ENCODE measurements around the gene GPN2. TPM values are rescaled to one million over a fixed set of nuclear protein-coding genes. Genes with fewer than 3 reads are reported as not detected.

GPN2 gene
- total RNA-seq (45.5 TPM), polyA plus RNA-seq (10 to 100 TPM; 12.1 to 32.1 (median 20.5) TPM)

DNA sequence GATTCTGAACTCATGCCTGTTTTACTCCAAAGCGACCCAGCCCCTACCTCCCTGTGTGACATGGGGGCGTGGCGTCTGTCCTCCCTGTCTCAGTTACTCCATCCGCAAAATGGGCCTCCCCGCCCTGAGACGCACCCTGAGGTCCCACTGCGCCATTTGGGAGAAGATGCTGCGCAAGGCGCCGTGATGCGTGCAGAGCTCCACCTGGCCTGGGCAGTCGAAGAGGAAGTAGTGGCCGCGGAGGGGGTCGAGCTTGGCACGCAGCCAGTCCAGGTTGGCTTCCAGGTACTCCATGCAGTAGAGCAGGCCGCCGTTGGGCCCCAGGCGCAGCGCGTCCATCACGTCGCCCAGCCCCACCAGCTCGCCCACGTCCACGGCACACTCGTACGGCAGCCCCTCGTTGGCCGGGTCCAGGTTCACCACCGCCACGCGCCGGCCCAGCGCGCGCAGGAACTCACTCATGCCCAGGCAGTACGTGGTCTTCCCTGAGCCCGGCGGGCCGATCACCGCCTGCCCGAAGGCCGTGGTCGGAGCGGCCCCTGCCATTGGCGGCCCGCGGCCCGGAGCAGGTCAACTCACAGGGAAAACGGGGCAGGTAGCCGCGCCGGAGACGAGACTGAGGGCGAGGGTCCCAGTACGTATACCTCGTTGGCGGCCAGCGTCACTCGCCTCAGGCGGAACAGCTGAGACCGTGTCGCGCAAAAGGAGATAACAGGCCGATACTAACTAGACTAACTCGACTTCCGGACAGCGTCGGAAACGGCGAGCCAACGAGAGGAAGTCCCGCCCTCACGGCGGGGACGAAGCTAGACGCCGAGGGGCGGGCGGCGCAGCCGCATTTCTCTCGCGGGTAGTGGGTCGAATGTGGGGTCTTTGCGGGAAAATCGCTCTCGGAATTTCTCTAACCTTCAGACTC lies at the start of gene GPN2:
Gene GPN2 (minus strand): TSS at position 733 of the 916 bp plus-strand sequence. CDS start 187 bp downstream, at position 546.
- peak; percentile 92 to 94 for ATAC-seq (ENCODE audit: low read depth in 2 of 2)
- peaks cover 53% of the 10 kb centered on the region for H3K36me3 ChIP-seq (ENCODE audit: control insufficient read depth, insufficient read depth, low read length)

DNA sequence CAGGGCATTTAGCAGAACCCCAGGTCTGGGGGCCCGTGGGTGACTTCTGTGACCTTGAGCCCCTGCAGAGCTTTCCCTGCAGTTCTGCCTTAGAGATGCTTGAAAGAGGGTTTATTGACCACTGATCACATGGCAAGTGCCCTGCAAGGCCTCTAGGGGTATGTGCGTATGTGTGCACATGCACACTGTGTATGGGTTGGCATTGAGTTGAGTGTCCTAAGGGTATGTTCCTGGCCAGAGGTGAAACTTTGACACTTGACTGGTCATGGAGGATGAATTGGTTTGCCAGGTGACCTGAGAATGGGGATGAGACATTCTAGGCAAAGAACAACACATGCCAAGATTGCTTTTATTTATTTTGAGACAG lies 48.6 kb upstream of the GPN2 start:
- no peaks in the 10 kb centered on the region for H3K9me3 Mint-ChIP-seq
- Histone ChIP-seq H3K4me3 (ENCODE audit: low read depth, low read length) (no peak overlapping the region), H3K27ac (ENCODE audit: insufficient read depth, low read length, poor library complexity, severe bottlenecking) (no peak overlapping the region), H3K4me1 (ENCODE audit: control insufficient read depth, insufficient read depth, low read length, poor library complexity, severe bottlenecking) (no peaks in the 10 kb centered on the region), H3K9me3 (ENCODE audit: control insufficient read depth in 2 of 2, low read length in 2 of 2) (no peaks in the 10 kb centered on the region), H3K36me3 (ENCODE audit: control insufficient read depth, insufficient read depth, low read length) (peaks cover 39% of the 10 kb centered on the region), H3K27me3 (ENCODE audit: control insufficient read depth, insufficient read depth, low read length) (no peaks in the 10 kb centered on the region)
- peaks cover 27% of the 10 kb centered on the region for H3K36me3 Mint-ChIP-seq
- no peaks in the 10 kb centered on the region for H3K27me3 Mint-ChIP-seq
- H3K27ac Mint-ChIP-seq: peak overlapping the region in 1 of 3 donors; percentile 23
- no peak overlapping the region for H3K4me3 Mint-ChIP-seq
- no peak for ATAC-seq (ENCODE audit: low read depth in 2 of 2)
- H3K4me1 Mint-ChIP-seq: peaks cover 0 to 6% (median 2%) of the 10 kb centered on the region in 4 donors
- no peak for DNase-seq

More for the DNA sequence above, at the start of gene GPN2:
- H3K4me1 Mint-ChIP-seq: peaks cover 9 to 41% (median 16%) of the 10 kb centered on the region in 4 donors
- peak within 1 kb of the TSS; percentile 86 for H3K27ac ChIP-seq (ENCODE audit: insufficient read depth, low read length, poor library complexity, severe bottlenecking)
- H3K4me3 ChIP-seq (ENCODE audit: low read depth, low read length): peak within 1 kb of the TSS; percentile 90
- H3K27ac Mint-ChIP-seq: peak within 1 kb of the TSS; percentile 90 to 97 (median 95)
- peak within 1 kb of the TSS; percentile 94 to 99 (median 97) for H3K4me3 Mint-ChIP-seq
- H3K27me3 ChIP-seq (ENCODE audit: control insufficient read depth, insufficient read depth, low read length): no peaks in the 10 kb centered on the region
- H3K9me3 Mint-ChIP-seq: no peaks in the 10 kb centered on the region
- peak; percentile 75 to 90 (median 78) for DNase-seq
- no peaks in the 10 kb centered on the region for H3K9me3 ChIP-seq (ENCODE audit: control insufficient read depth in 2 of 2, low read length in 2 of 2)
- no peaks in the 10 kb centered on the region for H3K27me3 Mint-ChIP-seq
- peaks cover 20% of the 10 kb centered on the region for H3K4me1 ChIP-seq (ENCODE audit: control insufficient read depth, insufficient read depth, low read length, poor library complexity, severe bottlenecking)
- H3K36me3 Mint-ChIP-seq: peaks cover 31% of the 10 kb centered on the region

DNA sequence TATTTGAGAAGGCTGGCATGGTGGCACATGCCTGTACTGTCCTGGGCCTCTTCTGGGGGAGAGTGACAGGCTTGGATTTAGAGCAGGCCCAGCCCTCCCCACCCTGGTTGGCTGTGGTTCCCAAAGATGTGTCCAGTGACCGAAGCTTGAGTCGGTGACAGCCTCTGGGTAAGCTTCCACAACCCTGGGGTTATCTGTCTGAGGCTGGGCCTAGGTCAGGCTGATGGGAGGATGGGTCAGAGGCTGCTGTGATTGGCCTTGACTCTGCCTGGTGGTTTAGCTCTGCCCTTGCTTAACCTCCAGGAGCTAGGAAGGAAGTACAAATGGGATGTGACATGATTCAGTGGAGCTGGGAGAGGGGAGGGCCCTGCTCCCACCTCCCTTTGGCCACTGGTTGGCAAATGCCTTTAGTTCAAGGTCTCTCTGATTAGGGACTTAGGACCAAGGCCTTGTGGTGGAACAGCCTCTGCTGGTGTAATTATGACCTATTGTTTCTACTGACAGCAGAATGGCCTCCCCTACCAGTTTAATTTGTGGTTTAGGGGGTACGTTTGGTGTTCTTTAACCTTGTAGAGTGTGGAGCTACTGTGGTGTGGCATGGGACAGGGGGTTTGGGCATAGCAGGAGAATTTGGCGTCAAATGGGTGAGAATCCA lies 48.0 kb upstream of the GPN2 start:
- Mint-ChIP-seq H3K9me3 (no peaks in the 10 kb centered on the region), H3K4me3 (no peak overlapping the region), H3K36me3 (peaks cover 24% of the 10 kb centered on the region), H3K4me1 (peaks cover 0 to 8% (median 3%) of the 10 kb centered on the region in 4 donors), H3K27me3 (no peaks in the 10 kb centered on the region), H3K27ac (peak overlapping the region in 2 of 3 donors; percentile 9 to 23)
- peaks cover 33% of the 10 kb centered on the region for H3K36me3 ChIP-seq (ENCODE audit: control insufficient read depth, insufficient read depth, low read length)
- H3K9me3 ChIP-seq (ENCODE audit: control insufficient read depth in 2 of 2, low read length in 2 of 2): no peaks in the 10 kb centered on the region
- ATAC-seq (ENCODE audit: low read depth in 2 of 2): no peak
- no peak for DNase-seq
- H3K27me3 ChIP-seq (ENCODE audit: control insufficient read depth, insufficient read depth, low read length): no peaks in the 10 kb centered on the region
- no peaks in the 10 kb centered on the region for H3K4me1 ChIP-seq (ENCODE audit: control insufficient read depth, insufficient read depth, low read length, poor library complexity, severe bottlenecking)
- H3K27ac ChIP-seq (ENCODE audit: insufficient read depth, low read length, poor library complexity, severe bottlenecking): no peak overlapping the region
- no peak overlapping the region for H3K4me3 ChIP-seq (ENCODE audit: low read depth, low read length)

DNA sequence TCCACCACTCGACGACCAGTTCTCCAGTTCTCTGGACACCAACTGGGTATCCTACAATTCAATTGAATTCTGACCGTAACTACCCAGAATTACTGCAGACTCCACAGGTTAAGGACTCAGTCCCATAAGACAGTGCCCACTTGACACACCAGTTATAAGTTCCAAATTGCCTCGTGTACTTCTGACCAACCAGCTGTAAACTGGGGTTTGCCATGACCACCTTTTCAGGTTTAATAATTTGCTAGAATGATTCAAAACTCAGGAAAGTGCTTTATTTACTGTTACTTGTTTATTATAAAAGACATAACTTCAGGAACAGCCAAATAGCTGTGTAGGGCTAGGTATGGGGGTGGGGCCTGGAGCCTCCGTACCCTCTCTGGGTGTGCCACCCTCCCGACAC lies 46.7 kb upstream of the GPN2 start:
- no peak for DNase-seq
- H3K4me3 Mint-ChIP-seq: no peak overlapping the region

DNA sequence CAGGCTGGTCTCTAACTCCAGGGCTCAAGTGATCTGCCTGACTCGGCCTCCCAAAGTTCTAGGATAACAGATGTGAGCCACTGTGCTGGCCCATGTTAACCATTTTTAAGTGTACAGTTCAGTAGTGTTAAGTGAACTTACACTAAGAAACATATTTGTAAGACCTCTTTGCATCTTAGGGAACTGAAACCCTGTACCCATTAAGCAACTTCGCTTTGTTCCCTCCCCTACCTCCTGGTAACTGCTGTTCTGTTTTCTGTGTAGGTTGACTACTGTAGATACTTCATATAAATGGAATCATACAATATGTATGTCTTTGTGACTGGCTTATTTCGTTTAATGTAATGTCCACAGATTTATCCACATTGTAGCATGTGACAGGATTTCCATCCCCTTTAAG lies 42.4 kb upstream of the GPN2 start:
- Histone ChIP-seq H3K9me3 (ENCODE audit: control insufficient read depth in 2 of 2, low read length in 2 of 2) (no peaks in the 10 kb centered on the region), H3K27me3 (ENCODE audit: control insufficient read depth, insufficient read depth, low read length) (no peaks in the 10 kb centered on the region), H3K4me1 (ENCODE audit: control insufficient read depth, insufficient read depth, low read length, poor library complexity, severe bottlenecking) (no peaks in the 10 kb centered on the region), H3K4me3 (ENCODE audit: low read depth, low read length) (no peak overlapping the region), H3K27ac (ENCODE audit: insufficient read depth, low read length, poor library complexity, severe bottlenecking) (no peak overlapping the region), H3K36me3 (ENCODE audit: control insufficient read depth, insufficient read depth, low read length) (peaks cover 34% of the 10 kb centered on the region)
- Mint-ChIP-seq H3K9me3 (no peaks in the 10 kb centered on the region), H3K4me3 (peak overlapping the region in 1 of 4 donors; percentile 74), H3K27ac (no peak overlapping the region), H3K27me3 (no peaks in the 10 kb centered on the region), H3K4me1 (peaks cover 5 to 12% (median 8%) of the 10 kb centered on the region in 4 donors), H3K36me3 (peaks cover 25% of the 10 kb centered on the region)
- ATAC-seq (ENCODE audit: low read depth in 2 of 2) (no peak), DNase-seq (no peak)

More for the DNA sequence above, 46.7 kb upstream of the GPN2 start:
- Histone ChIP-seq H3K27me3 (ENCODE audit: control insufficient read depth, insufficient read depth, low read length) (no peaks in the 10 kb centered on the region), H3K9me3 (ENCODE audit: control insufficient read depth in 2 of 2, low read length in 2 of 2) (no peaks in the 10 kb centered on the region), H3K4me1 (ENCODE audit: control insufficient read depth, insufficient read depth, low read length, poor library complexity, severe bottlenecking) (no peaks in the 10 kb centered on the region), H3K4me3 (ENCODE audit: low read depth, low read length) (no peak overlapping the region), H3K27ac (ENCODE audit: insufficient read depth, low read length, poor library complexity, severe bottlenecking) (no peak overlapping the region), H3K36me3 (ENCODE audit: control insufficient read depth, insufficient read depth, low read length) (peaks cover 27% of the 10 kb centered on the region)
- Mint-ChIP-seq H3K9me3 (no peaks in the 10 kb centered on the region), H3K4me1 (peaks cover 0 to 9% (median 5%) of the 10 kb centered on the region in 4 donors), H3K27me3 (no peaks in the 10 kb centered on the region), H3K27ac (no peak overlapping the region), H3K36me3 (peaks cover 22% of the 10 kb centered on the region)
- ATAC-seq (ENCODE audit: low read depth in 2 of 2): no peak

DNA sequence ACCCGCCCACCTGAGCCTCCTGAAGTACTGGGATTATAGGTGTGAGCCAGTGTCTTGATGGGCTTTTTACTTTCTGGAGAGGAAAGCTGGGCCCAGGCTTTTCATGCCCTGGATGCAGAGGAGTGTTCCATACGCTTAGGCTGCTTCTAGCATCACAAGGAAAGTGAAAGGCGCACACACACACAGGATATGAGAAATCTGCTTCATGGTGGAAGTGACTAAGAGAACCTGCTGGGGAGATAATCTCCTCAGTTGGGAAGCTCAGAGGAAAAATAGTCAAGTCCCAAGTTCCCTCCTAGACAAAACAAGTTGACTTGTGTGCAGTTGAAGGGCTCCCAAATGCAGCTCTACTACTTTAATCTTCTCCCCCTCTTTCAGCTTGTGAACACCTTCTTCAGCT lies 33.6 kb upstream of the GPN2 start:
- Mint-ChIP-seq H3K9me3 (no peaks in the 10 kb centered on the region), H3K27ac (peak overlapping the region in 1 of 3 donors; percentile 98), H3K27me3 (no peaks in the 10 kb centered on the region), H3K36me3 (peaks cover 12% of the 10 kb centered on the region), H3K4me3 (peak overlapping the region; percentile 91 to 97 (median 94)), H3K4me1 (peaks cover 29 to 47% (median 36%) of the 10 kb centered on the region in 4 donors)
- no peak overlapping the region for H3K27ac ChIP-seq (ENCODE audit: insufficient read depth, low read length, poor library complexity, severe bottlenecking)
- H3K27me3 ChIP-seq (ENCODE audit: control insufficient read depth, insufficient read depth, low read length): no peaks in the 10 kb centered on the region
- no peak for DNase-seq
- H3K36me3 ChIP-seq (ENCODE audit: control insufficient read depth, insufficient read depth, low read length): peaks cover 32% of the 10 kb centered on the region
- H3K9me3 ChIP-seq (ENCODE audit: control insufficient read depth in 2 of 2, low read length in 2 of 2): no peaks in the 10 kb centered on the region
- H3K4me1 ChIP-seq (ENCODE audit: control insufficient read depth, insufficient read depth, low read length, poor library complexity, severe bottlenecking): peaks cover 22% of the 10 kb centered on the region
- H3K4me3 ChIP-seq (ENCODE audit: low read depth, low read length): no peak overlapping the region
- no peak for ATAC-seq (ENCODE audit: low read depth in 2 of 2)

DNA sequence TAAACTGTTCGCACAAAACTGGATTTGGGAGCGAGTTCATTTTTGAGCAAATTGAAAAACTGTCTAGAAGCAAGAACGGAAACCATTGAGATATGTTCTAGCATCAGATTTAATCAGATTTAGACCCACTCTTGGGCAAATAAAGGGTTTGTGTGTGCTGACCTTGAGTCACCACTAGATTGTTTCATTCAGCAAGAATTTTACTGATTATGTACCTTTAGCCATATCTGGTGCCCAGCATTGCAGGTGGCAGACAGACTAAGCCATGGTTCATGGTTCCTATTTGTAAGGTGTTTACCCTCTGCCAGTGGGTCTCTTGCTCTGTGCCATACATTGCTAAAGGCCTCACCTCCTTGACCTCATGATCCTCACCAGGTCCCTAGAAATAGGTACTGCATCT lies 32.8 kb upstream of the GPN2 start:
- Histone ChIP-seq H3K4me3 (ENCODE audit: low read depth, low read length) (peak overlapping the region; percentile 84), H3K27ac (ENCODE audit: insufficient read depth, low read length, poor library complexity, severe bottlenecking) (peak overlapping the region; percentile 89), H3K27me3 (ENCODE audit: control insufficient read depth, insufficient read depth, low read length) (no peaks in the 10 kb centered on the region), H3K9me3 (ENCODE audit: control insufficient read depth in 2 of 2, low read length in 2 of 2) (no peaks in the 10 kb centered on the region), H3K36me3 (ENCODE audit: control insufficient read depth, insufficient read depth, low read length) (peaks cover 26% of the 10 kb centered on the region), H3K4me1 (ENCODE audit: control insufficient read depth, insufficient read depth, low read length, poor library complexity, severe bottlenecking) (peaks cover 22% of the 10 kb centered on the region)
- Mint-ChIP-seq H3K9me3 (no peaks in the 10 kb centered on the region), H3K27ac (peak overlapping the region in 2 of 3 donors; percentile 92 to 98), H3K4me3 (peak overlapping the region; percentile 91 to 97 (median 94)), H3K4me1 (peaks cover 26 to 47% (median 32%) of the 10 kb centered on the region in 4 donors), H3K27me3 (no peaks in the 10 kb centered on the region), H3K36me3 (peaks cover 10% of the 10 kb centered on the region)
- ATAC-seq (ENCODE audit: low read depth in 2 of 2): no peak
- DNase-seq: no peak

All from CD4-positive, CD25-positive, alpha-beta regulatory T cell (primary cell).